PC-3 (cell line): ENCODE results near the gene COL9A2. TPM values are rescaled to one million over a fixed set of nuclear protein-coding genes. Genes with fewer than 3 reads are reported as not detected.

Experiments used
- ATAC-seq: fragments of 200-7000 bp; cut with Tn5 transposase; 2 replicates; pipeline ENCODE4 v1.9.1; 2020; ENCODE audit warnings: mild to moderate bottlenecking, moderate library complexity
- BruUV-seq: library from RNA; stranded (reverse); fragments of 400-500 nt; replicated peaks from 2 replicates; lab custom pipeline; 2021; lab: Mats Ljungman, UMichigan
- CTCF ChIA-PET: fragments of 300-600 bp; sonication (Branson Sonifier 250); formaldehyde crosslinking; loops from one replicate; lab custom pipeline; 2022; ENCODE audit warnings: antibody characterized with exemption; lab: Charles Lee
- POLR2A ChIA-PET: fragments of 300-600 bp; sonication (Branson Sonifier 250); formaldehyde crosslinking; loops from one replicate; lab custom pipeline; 2022; ENCODE audit warnings: antibody characterized with exemption; ENCODE audit not compliant: unreplicated experiment; lab: Charles Lee
- DNase-seq: peaks from one replicate; pipeline ENCODE4 v3.0.0-alpha.2; 2015
- H2AFZ ChIP-seq: fragments of 300-600 bp; sonication (generic); 2 replicates; pipeline ENCODE4 v1.6.0; 2016; ENCODE audit warnings: antibody characterized with exemption, low read length
- H3F3A ChIP-seq: fragments of 300-600 bp; sonication (generic); one replicate; pipeline ENCODE4 v1.6.0; 2017; ENCODE audit warnings: antibody characterized with exemption, low read length, control low read depth, mild to moderate bottlenecking; ENCODE audit not compliant: unreplicated experiment
- H3K27ac ChIP-seq: fragments of 300-600 bp; sonication (generic); 2 replicates; pipeline ENCODE4 v1.5.1; 2016; ENCODE audit warnings: mild to moderate bottlenecking, low read length
- H3K27me3 ChIP-seq: fragments of 300-600 bp; sonication (generic); 2 replicates; pipeline ENCODE4 v1.6.1; 2016; ENCODE audit warnings: low read length, mixed read lengths
- H3K36me3 ChIP-seq: fragments of 300-600 bp; sonication (generic); 2 replicates; pipeline ENCODE4 v1.6.1; 2016; ENCODE audit warnings: low read depth, mixed run types, low read length, mixed read lengths
- H3K4me1 ChIP-seq: fragments of 300-600 bp; sonication (generic); 2 replicates; pipeline ENCODE4 v1.5.1; 2016; ENCODE audit warnings: low read length; ENCODE audit not compliant: insufficient read depth
- H3K4me2 ChIP-seq: fragments of 300-600 bp; sonication (generic); 2 replicates; pipeline ENCODE4 v1.6.0; 2016; ENCODE audit warnings: low read length
- H3K4me3 ChIP-seq: fragments of 300-600 bp; sonication (generic); 2 replicates; pipeline ENCODE4 v1.5.1; 2016; ENCODE audit warnings: mild to moderate bottlenecking, low read length, mixed read lengths
- H3K79me2 ChIP-seq: fragments of 300-600 bp; sonication (generic); 2 replicates; pipeline ENCODE4 v1.6.1; 2017; ENCODE audit warnings: low read length, mixed read lengths
- H3K9ac ChIP-seq: fragments of 300-600 bp; sonication (generic); 2 replicates; pipeline ENCODE4 v1.6.0; 2016; ENCODE audit warnings: mild to moderate bottlenecking, low read length
- H3K9me2 ChIP-seq: fragments of 300-600 bp; sonication (generic); replicated peaks from 2 replicates; pipeline ENCODE4 v1.6.1; 2016; ENCODE audit warnings: mixed run types, low read length, mixed read lengths
- H3K9me3 ChIP-seq: fragments of 300-600 bp; sonication (generic); 2 replicates; pipeline ENCODE4 v1.6.1; 2016; ENCODE audit warnings: low read length, mixed read lengths
- H4K20me1 ChIP-seq: fragments of 300-600 bp; sonication (generic); 2 replicates; pipeline ENCODE4 v1.6.1; 2016; ENCODE audit warnings: low read length, mixed read lengths
- EZH2 ChIP-seq: fragments of 300-600 bp; sonication (generic); IDR thresholded peaks from one replicate; pipeline ENCODE4 v1.6.1; 2017; ENCODE audit warnings: antibody characterized with exemption, mild to moderate bottlenecking, low read length; ENCODE audit not compliant: unreplicated experiment
- EZH2phosphoT487 ChIP-seq: fragments of 300-600 bp; sonication (generic); IDR thresholded peaks from 2 replicates; pipeline ENCODE4 v1.6.1; 2018; ENCODE audit warnings: mild to moderate bottlenecking, antibody characterized with exemption, low read length, borderline replicate concordance
- intact Hi-C: fragments of 100-400 bp; cut with micrococcal nuclease; formaldehyde crosslinking; loops from 2 replicates; pipeline ENCODE4 v1.9.0; 2023
- total RNA-seq: library from RNA; depleted of rRNA; stranded (reverse); fragments of >200 nt; gene quantifications from 2 replicates; pipeline ENCODE4 v1.2.3, GENCODE V29; 2014
- TF ChIP-seq, protein P1 (sequence below): fragments of 300-600 bp; sonication (generic); conservative IDR thresholded peaks from 2 replicates; pipeline ENCODE4 v1.5.1; 2017; ENCODE audit warnings: antibody characterized with exemption, low read depth, mild to moderate bottlenecking, low read length

COL9A2 gene
- total RNA-seq, 1 experiment from 2014 or later: 4.4 TPM

DNA sequence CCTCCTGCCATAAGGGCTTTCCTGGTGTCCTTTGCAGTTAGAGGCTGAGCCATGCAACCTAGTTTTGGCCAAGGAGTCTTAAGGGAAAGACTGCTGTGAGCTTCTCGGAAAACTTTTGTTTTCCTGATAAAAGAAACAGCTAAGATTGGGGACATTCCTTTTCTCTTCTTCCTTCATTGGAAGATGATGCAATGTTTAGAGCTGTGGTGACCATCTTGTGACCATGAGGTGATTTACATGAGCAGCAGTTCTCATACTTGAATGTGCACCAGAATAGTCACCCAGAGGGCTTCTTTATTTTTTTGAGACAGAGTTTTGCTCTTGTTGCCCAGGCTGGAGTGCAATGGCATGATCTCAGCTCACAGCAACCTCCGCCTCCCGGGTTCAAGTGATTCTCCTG is 36.0 kb upstream of the COL9A2 start:
- intact Hi-C loops: no loop called here
- H3K4me2 ChIP-seq: no peak overlapping the region
- no peaks in the 10 kb centered on the region for H3K27me3 ChIP-seq
- no peaks in the 10 kb centered on the region for H3K4me1 ChIP-seq
- no peak for DNase-seq
- H4K20me1 ChIP-seq: no peaks in the 10 kb centered on the region
- H3K9me3 ChIP-seq: peaks cover 4% of the 10 kb centered on the region
- BruUV-seq: no TSS peak
- H3K9ac ChIP-seq: no peak overlapping the region
- H3K27ac ChIP-seq: no peak overlapping the region
- TF ChIP-seq EZH2 (no peak), EZH2phosphoT487 (no peak)
- TF ChIP-seq, protein P1, sequence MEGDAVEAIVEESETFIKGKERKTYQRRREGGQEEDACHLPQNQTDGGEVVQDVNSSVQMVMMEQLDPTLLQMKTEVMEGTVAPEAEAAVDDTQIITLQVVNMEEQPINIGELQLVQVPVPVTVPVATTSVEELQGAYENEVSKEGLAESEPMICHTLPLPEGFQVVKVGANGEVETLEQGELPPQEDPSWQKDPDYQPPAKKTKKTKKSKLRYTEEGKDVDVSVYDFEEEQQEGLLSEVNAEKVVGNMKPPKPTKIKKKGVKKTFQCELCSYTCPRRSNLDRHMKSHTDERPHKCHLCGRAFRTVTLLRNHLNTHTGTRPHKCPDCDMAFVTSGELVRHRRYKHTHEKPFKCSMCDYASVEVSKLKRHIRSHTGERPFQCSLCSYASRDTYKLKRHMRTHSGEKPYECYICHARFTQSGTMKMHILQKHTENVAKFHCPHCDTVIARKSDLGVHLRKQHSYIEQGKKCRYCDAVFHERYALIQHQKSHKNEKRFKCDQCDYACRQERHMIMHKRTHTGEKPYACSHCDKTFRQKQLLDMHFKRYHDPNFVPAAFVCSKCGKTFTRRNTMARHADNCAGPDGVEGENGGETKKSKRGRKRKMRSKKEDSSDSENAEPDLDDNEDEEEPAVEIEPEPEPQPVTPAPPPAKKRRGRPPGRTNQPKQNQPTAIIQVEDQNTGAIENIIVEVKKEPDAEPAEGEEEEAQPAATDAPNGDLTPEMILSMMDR: no peak
- H2AFZ ChIP-seq: no peak overlapping the region
- no peaks in the 10 kb centered on the region for H3K79me2 ChIP-seq
- H3K9me2 ChIP-seq: no peaks in the 10 kb centered on the region
- ATAC-seq: no peak
- ChIA-PET POLR2A (no interaction called here), CTCF (no interaction called here)
- no peak overlapping the region for H3K4me3 ChIP-seq
- H3K36me3 ChIP-seq: no peaks in the 10 kb centered on the region
- no peaks in the 10 kb centered on the region for H3F3A ChIP-seq

DNA sequence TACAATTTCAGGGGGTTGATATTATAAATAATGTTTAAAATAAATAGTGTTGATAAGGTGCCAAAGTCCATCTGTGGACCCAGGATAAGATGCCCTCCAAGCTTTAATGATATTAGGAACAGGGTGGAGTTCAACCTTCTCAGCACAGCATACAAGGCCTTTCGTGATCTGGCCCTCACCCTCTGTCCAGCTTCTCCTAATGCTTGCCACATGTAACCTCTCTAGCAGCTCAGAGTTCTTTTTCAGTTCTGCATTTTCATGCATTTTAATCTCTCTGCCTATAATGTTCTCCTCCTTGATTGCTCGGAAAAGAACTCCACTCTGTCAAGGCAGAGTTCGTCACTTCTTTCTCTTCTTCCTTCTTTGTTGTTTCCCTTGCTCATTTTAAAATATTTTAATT is 35.0 kb upstream of the COL9A2 start:
- Histone ChIP-seq H3K79me2 (no peaks in the 10 kb centered on the region), H3K27me3 (no peaks in the 10 kb centered on the region), H3K36me3 (no peaks in the 10 kb centered on the region), H3K9me3 (no peaks in the 10 kb centered on the region), H2AFZ (no peak overlapping the region), H3K4me1 (no peaks in the 10 kb centered on the region), H4K20me1 (no peaks in the 10 kb centered on the region), H3F3A (no peaks in the 10 kb centered on the region), H3K4me3 (no peak overlapping the region), H3K4me2 (no peak overlapping the region), H3K9me2 (no peaks in the 10 kb centered on the region), H3K27ac (no peak overlapping the region), H3K9ac (no peak overlapping the region)
- no peak for TF ChIP-seq EZH2
- TF ChIP-seq, protein P1: no peak
- no peak for TF ChIP-seq EZH2phosphoT487
- ChIA-PET CTCF (no interaction called here), POLR2A (no interaction called here)
- no peak for ATAC-seq
- BruUV-seq: no TSS peak
- no peak for DNase-seq
- intact Hi-C loops: no loop called here

DNA sequence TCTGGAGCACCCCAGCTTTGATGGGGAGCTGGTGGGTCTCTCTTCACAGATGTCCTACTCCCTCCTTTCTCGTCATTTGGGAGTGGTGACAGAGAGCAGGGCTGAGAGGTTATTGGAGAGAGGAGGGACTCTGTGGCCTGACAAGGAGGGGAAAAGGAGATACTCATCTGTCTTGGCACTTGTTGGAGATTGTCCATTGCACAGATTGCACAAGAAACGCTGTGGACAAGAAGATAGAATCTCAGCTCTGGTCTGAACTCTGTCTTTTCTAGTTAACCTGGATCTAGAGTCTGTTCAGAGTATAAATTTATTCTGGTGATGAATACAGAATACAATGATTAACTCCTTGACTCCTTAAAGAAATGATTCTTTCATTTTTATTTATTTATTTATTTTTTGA is 34.0 kb upstream of the COL9A2 start:
- POLR2A ChIA-PET: no interaction called here
- CTCF ChIA-PET: no interaction called here
- Histone ChIP-seq H3K9me3 (no peaks in the 10 kb centered on the region), H3K4me3 (no peak overlapping the region), H3K9me2 (no peaks in the 10 kb centered on the region), H3K79me2 (no peaks in the 10 kb centered on the region), H4K20me1 (no peaks in the 10 kb centered on the region), H3K4me2 (no peak overlapping the region), H3K4me1 (no peaks in the 10 kb centered on the region), H3K36me3 (no peaks in the 10 kb centered on the region), H2AFZ (no peak overlapping the region), H3K9ac (no peak overlapping the region), H3K27ac (no peak overlapping the region), H3K27me3 (no peaks in the 10 kb centered on the region), H3F3A (no peaks in the 10 kb centered on the region)
- intact Hi-C loops: no loop called here
- ATAC-seq (no peak), DNase-seq (no peak)
- no TSS peak for BruUV-seq
- TF ChIP-seq, protein P1: no peak
- no peak for TF ChIP-seq EZH2
- no peak for TF ChIP-seq EZH2phosphoT487
